Measurements from ENCODE around the gene LIPE. TPM values are rescaled to one million over a fixed set of nuclear protein-coding genes. Genes with fewer than 3 reads are reported as not detected.

The LIPE gene
- total and polyA plus RNA-seq, 7 donors = 1.6 to 48.0 (median 7.5) TPM

DNA sequence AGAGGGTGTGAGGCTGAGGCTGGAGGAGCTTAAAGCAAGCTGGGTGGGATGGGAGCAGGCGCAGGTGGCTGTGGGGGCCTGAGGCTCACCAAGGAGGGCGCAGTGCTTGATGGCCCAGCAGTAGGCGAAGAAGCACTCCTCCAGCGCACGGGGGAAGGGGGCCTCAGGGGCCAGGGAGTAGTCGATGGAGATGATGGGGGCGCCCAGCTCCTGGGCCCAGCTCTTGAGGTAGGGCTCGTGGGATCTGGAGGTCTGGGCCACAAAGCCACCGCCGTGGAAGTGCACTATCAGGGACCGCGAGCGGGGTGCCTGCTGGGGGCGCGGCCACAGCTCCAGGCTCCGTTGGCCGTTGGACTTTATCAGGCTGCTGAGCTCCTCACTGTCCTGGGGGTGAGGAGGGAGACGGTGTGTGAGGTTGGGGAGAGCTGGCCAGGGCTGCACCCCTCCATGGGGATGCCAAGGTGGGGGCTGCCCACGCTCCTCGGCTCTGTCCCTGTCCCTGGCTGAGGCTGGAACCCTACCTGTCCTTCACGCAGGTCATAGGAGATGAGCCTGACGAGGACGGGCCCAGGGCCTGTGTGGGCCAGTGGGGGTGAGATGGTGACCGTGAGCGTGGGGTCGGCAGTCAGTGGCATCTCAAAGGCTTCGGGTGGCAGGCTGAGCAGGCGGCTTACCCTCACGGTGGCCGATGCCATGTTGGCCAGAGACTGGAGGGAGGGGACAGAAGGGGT, 19.9 kb downstream of the LIPE start:
- intact Hi-C loops (cut with DNase I) = no loop called here
- Histone ChIP-seq H3K4me3 (no peak overlapping the region), H3K9me3 (no peaks in the 10 kb centered on the region), H3K36me3 (no peaks in the 10 kb centered on the region), H3K27ac (no peak overlapping the region), H3K4me1 (peaks cover 0 to 9% (median 6%) of the 10 kb centered on the region in 4 donors), H3K27me3 (no peaks in the 10 kb centered on the region)
- 95% methylated on average over 30 of the region's 30 CpGs for WGBS, 2 donors
- TF ChIP-seq, protein P1, sequence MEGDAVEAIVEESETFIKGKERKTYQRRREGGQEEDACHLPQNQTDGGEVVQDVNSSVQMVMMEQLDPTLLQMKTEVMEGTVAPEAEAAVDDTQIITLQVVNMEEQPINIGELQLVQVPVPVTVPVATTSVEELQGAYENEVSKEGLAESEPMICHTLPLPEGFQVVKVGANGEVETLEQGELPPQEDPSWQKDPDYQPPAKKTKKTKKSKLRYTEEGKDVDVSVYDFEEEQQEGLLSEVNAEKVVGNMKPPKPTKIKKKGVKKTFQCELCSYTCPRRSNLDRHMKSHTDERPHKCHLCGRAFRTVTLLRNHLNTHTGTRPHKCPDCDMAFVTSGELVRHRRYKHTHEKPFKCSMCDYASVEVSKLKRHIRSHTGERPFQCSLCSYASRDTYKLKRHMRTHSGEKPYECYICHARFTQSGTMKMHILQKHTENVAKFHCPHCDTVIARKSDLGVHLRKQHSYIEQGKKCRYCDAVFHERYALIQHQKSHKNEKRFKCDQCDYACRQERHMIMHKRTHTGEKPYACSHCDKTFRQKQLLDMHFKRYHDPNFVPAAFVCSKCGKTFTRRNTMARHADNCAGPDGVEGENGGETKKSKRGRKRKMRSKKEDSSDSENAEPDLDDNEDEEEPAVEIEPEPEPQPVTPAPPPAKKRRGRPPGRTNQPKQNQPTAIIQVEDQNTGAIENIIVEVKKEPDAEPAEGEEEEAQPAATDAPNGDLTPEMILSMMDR (IDR thresholded peaks at IDR 0.05) = no peak
- no peak for TF ChIP-seq EP300 (IDR thresholded peaks at IDR 0.05)
- no peak for TF ChIP-seq POLR2AphosphoS5 (IDR thresholded peaks at IDR 0.05)
- no peak for TF ChIP-seq POLR2A (IDR thresholded peaks at IDR 0.05)
- no peak for DNase-seq

DNA sequence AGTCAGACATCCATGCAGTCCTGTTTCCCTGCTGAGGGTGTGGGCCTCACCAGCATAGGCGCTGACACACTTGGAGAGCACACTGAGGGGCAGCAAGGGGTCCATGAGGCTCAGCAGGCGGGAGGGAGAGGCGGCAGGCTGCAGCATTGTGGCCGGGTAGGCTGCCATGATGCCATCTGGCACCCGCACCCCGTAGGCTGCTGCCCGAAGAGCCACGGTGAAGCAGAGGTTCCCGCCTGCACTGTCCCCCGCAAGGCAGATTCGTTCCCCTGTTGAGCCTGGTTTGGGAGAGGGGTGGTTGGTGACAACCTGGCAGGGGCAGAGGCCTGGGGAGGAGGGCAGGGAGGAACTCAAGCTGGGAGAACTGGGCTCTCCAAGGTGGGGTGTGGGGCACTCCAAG, 21.1 kb downstream of the LIPE start:
- intact Hi-C loops (cut with DNase I) = no loop called here
- Histone ChIP-seq H3K9me3 (no peaks in the 10 kb centered on the region), H3K36me3 (no peaks in the 10 kb centered on the region), H3K4me1 (peaks cover 0 to 20% (median 15%) of the 10 kb centered on the region in 4 donors), H3K4me3 (no peak overlapping the region), H3K27me3 (no peaks in the 10 kb centered on the region), H3K27ac (no peak overlapping the region)
- 97 to 98% methylated on average over 11 of the region's 11 CpGs for WGBS, 2 donors
- no peak for DNase-seq
- TF ChIP-seq, protein P1 (IDR thresholded peaks at IDR 0.05) = no peak
- TF ChIP-seq EP300 (IDR thresholded peaks at IDR 0.05) = no peak
- no peak for TF ChIP-seq POLR2AphosphoS5 (IDR thresholded peaks at IDR 0.05)
- TF ChIP-seq POLR2A (IDR thresholded peaks at IDR 0.05) = no peak

DNA sequence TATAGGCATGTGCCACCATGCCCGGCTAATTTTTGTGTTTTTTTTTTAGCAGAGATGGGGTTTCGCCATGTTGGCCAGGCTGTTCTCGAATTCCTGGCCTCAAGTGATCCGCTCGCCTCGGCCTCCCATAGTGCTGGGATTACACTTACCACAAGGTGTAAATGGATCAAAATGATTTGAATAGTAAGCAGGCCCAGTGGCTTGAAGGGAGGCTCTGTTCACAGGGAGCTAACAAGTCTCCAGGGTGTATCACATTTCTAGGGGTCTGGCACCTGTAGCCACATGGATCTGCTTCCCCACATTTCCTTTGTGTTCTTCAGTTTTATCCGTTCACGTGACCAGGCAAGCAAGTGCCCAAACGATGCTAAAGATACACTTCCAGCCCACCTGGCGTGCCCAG, 23.6 kb downstream of the LIPE start:
- 96 to 97% methylated on average over 10 of the region's 10 CpGs for WGBS, 2 donors
- DNase-seq = no peak
- no peaks in the 10 kb centered on the region for H3K9me3 ChIP-seq
- H3K27ac ChIP-seq = no peak overlapping the region
- no peaks in the 10 kb centered on the region for H3K27me3 ChIP-seq
- H3K4me3 ChIP-seq = no peak overlapping the region
- intact Hi-C loops (cut with DNase I) = no loop called here
- TF ChIP-seq, protein P1 (IDR thresholded peaks at IDR 0.05) = no peak
- TF ChIP-seq POLR2AphosphoS5 (IDR thresholded peaks at IDR 0.05) = no peak
- TF ChIP-seq POLR2A (IDR thresholded peaks at IDR 0.05) = no peak
- no peak for TF ChIP-seq EP300 (IDR thresholded peaks at IDR 0.05)
- no peaks in the 10 kb centered on the region for H3K36me3 ChIP-seq
- H3K4me1 ChIP-seq = peaks cover 0 to 18% (median 16%) of the 10 kb centered on the region in 4 donors

DNA sequence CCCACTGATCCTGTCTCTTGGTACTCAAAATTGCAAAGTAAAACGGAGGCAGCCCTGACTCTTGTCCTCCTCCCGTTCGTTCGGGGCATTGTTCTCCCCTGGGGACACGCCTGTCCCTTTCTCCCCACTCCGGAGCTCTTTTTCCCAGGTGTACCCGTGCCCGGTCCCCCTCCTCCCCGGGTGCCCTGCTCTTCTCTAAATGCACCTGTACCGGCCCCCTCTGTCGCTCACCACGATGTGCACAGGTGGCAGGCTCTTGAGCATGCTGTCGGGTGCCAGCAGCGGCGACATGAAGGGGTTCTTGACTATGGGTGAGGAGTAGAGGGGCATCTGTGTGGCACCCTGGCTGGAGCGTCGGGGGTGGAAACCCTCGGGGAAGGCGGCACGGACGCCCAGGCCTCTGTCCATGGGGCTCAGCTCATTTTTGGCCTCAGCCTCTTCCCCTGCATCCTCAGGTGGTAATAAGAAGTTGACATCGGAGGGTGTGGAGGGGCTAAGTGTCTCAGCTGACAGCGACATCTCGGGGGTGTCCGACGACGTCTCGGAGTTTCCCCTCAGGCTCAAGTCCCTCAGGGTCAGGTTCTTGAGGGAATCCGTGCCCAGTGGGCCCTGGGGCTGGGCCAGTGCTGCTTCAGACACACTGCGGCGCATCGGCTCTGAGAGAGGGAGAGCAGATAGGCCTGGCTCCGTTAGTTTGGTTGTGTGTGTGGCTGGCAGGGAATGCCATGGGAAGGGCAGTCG, 24.6 kb downstream of the LIPE start:
- TF ChIP-seq, protein P1 (IDR thresholded peaks at IDR 0.05) = no peak
- TF ChIP-seq POLR2AphosphoS5 (IDR thresholded peaks at IDR 0.05) = no peak
- TF ChIP-seq POLR2A (IDR thresholded peaks at IDR 0.05) = no peak
- TF ChIP-seq EP300 (IDR thresholded peaks at IDR 0.05) = no peak
- Histone ChIP-seq H3K4me3 (peak overlapping the region; percentile 43 to 72 (median 61)), H3K27me3 (no peaks in the 10 kb centered on the region), H3K4me1 (peaks cover 0 to 25% (median 21%) of the 10 kb centered on the region in 4 donors), H3K27ac (peak overlapping the region in 3 of 4 donors; percentile 26 to 64 (median 57)), H3K9me3 (no peaks in the 10 kb centered on the region), H3K36me3 (no peaks in the 10 kb centered on the region)
- intact Hi-C loops (cut with DNase I) = no loop called here
- WGBS, 2 donors = 78 to 80% methylated on average over 34 of the region's 34 CpGs
- DNase-seq = peak; percentile 65
